Middle frontal gyrus (tissue), 1 donor: ENCODE results near the gene ZNF121.
A peak's percentile ranks its signal among the peaks of the same experiment; 100 is the strongest.
"Not testable (repeated sequence)": the region's sequence is repeated elsewhere in the genome, so short reads cannot be mapped to it uniquely, and the experiment has no call there.

Experiments
- DNase-seq: peaks from one replicate; pipeline ENCODE4 v3.0.0-alpha.2; 2015; ENCODE audit warnings: low spot score; ENCODE audit errors: extremely low spot score

Gene ZNF121

DNA sequence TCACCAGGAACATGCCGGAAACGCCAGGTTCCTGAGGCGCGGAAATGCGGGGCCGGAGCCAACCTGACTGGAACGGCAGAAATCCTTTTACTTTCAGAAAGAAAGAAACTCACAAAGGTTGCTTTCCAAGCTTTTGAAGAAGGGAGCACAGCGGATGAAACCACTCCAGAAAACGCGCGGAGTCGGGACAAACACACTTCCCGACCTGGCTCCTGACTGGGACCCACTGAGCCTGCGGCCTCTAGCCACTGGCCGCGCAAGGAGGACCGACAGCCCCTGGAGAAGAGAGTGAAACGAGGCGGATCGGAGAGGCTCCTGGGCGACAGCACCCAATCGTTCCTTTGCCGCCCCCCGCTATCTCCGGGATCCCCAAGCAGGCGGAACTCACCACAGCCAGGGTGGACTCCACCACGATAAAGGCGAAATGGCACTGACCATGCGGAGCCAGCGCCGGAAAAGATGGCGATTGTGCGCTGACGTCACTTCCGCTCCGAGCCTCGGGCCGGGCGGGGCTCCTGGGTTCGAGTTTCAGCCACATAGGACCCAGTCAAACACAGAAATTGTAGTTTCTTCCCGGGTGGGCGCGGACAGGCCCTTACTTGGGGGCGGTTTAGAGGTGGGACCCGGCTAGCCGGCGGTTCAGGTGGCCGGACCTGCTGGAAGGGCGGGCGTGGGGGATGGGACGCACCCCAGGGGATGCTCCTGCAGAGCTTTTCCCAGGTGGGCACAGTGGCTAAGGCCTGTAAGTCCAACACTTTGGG is at the start of gene ZNF121:
Gene ZNF121, minus strand, starts transcription at position 432 of the 761 bp plus-strand sequence. CDS start 16,407 bp downstream, outside the sequence.
- peak; percentile 85 for DNase-seq

DNA sequence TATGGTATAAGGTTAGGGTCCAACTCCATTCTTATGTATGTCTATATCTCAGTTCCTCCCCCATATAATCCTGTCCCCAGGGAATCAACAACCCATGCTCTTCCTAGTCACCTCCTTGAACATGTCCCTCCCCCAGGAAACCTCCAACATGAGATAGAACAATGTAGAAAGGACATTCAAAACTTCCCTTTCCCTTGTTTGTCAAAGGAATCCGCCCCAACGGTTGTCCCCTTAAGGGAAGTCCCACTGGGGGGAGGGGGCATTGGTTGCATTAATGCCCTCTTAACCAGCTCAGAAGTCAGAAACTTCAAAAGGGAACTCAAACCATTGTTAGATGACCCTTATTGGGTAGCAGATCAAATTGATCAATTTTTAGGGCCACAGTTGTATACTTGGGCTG is 43.6 kb upstream of the ZNF121 start:
- no peak for DNase-seq

DNA sequence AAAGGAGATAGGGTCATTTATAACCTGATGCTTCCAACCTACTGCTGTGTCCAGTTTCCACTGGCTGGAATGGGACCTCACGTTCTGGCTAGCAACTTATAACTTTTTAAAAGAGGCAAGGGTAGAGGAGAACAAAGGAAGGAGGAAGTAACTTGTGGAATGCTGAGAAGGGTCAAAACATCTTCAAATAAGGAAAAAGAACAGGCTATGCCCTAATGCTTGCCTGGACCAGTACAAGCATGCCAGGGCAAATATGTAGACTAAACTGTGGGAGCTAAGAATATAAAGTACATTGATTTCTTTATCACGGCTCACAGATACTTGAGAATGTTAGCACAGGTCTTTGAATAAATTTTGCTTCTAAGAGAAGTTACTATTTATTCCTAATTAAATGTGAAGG is 38.2 kb upstream of the ZNF121 start:
- no peak for DNase-seq

DNA sequence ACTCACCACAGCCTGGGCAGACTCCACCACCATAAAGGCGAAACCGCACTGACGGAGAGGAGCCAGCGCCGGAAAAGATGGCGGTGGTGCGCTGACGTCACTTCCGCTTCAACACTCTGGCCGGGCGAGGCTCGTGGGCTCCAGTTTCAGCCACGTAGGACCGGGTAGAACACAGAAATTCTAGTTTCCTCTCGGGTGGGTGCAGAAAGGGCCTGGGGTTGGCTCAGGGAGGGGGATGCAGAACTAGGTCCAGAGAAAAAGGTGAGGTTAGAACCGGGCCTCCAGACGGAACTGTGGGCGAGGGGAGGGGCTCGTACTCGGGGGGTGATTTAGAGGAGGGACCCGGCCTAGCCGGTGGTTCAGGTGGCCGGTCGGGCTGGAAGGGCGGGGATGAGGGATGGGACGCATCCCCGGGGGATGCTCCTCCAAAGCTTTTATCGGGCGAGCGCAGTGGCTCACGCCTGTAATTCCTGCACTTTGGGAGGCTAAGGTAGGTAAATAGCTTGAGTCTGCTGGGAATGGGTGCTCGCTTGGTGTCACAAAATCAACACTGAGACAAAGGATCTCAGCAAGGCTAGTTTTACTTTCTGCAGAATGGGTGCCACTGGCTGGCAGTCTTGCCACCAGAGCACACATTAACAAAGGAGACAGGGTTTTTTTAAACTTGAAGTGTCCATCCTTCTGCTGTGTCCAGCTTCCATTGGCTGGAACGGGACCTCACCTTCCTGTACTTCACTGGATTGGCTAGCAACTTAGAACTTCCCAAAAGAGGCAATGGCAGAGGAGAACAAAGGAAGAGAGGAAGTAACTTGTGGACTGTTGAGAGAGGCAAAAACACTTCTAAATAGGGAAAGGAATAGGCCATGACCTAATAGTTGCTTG is 37.1 kb upstream of the ZNF121 start, which contains the start of gene ZNF561:
Gene ZNF561, minus strand, starts transcription at position 77 of the 882 bp plus-strand sequence. CDS start 1,776 bp downstream, outside the sequence.
- peak; percentile 85 for DNase-seq

DNA sequence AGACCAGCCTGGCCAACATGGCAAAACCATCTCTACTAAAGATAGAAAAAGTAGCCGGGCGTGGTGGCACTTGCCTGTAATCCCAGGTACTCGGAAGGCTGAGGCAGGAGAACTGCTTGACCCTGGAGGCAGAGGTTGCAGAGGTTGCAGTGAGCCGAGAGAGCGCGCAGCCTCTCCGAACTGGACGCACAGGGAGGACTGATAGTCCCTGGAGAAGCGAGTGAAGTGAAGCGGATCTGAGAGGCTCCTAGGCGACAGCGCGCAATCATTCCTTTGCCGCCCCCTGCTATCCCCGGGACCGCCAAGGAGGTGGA is 36.5 kb upstream of the ZNF121 start:
- no peak for DNase-seq

DNA sequence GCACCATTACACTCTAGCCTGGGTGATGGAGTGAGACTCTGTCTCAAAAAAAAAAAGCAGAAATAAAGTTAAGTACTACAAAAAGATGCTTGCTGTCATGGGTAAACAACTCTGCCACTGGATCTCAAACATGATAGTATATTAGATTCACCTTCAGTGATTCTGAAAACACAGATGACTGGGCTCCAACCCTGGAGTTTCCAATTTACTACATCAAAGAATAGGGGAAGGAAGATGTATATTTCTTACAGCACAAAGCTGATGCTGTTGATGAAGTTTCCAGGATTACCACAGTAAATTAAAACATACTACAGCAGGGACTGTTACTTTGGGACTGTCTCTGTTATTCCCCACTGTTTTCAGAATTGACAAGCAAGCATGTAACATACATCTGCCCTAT is 31.5 kb upstream of the ZNF121 start:
- no peak for DNase-seq

DNA sequence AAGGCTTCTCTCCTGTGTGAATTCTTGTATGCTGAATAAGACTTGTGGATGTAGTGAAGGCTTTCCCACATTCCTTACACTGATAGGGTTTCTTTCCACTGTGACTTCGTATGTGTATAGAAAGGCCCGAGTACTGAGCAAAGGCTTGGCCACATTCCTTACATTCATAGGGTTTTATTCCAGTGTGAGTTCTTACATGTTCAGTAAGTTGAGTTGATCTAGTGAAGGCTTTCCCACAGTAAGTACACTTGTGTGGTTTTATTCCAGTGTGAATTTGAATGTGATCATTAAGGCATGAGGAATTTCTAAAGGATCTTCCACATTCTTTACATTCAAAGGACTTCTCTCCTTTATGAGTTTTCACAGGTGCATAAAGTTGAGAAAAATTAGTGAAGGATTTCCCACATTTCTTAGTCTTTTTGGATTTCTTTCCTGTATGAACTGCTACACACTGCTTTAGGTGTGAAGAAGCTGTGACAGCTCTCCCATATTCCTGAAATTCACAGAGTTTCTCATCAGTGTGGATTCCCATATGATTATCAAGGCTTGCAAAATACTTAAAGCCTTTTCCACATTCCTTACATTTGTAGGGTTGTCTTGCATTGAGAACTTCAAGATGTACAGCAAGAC is 26.3 kb upstream of the ZNF121 start:
- no peak for DNase-seq

DNA sequence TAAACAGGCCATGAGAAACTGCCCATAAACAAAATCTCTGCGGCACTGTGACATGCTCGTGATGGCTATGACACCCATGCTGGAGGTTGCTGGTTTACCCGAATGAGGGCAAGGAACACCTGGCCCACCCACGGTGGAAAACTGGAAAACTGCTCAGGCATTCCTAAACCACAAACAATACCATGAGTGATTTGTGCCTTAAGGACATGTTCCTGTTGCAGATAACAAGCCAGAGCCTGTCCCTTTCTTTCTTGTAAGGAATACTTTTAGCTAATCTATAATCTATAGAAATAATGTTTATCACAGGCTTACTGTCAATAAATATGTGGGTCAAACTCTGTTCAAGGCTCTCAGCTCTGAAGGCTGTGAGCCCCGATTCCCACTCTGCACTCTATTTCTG is 24.6 kb upstream of the ZNF121 start:
- no peak for DNase-seq

- no peak for DNase-seq
These were observed 12.7 kb upstream of the ZNF121 start for GRCh38 chr19:9597027-9597426.

DNA sequence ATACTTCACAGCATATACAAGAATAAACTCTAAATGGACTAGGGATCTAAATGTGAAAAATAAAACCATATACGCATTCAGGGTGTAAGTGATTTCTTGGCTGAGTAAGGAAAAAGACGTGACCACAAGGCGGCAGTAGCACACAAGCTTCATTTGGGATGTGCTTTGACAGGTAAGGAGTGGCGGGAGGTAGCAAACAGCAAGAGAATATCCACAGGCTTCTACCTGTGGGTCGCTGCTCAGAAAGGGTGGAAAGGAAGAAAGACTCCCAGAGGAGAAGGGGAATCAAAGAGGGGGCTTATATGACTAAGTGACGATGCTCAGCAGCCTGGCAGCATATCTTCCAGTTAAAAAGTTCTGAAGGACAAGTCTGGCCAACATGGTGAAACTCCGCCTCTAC is 2.5 kb upstream of the ZNF121 start:
- peak; percentile 7 for DNase-seq

- not testable (repeated sequence) for DNase-seq
These were observed 2.1 kb downstream of the ZNF121 start for GRCh38 chr19:9582081-9582725.

GRCh38 chr19:9580728-9581127 is 3.6 kb downstream of the ZNF121 start:
- DNase-seq = no peak

- no peak for DNase-seq
These were observed 14.0 kb downstream of the ZNF121 start for GRCh38 chr19:9570255-9570654.

DNA sequence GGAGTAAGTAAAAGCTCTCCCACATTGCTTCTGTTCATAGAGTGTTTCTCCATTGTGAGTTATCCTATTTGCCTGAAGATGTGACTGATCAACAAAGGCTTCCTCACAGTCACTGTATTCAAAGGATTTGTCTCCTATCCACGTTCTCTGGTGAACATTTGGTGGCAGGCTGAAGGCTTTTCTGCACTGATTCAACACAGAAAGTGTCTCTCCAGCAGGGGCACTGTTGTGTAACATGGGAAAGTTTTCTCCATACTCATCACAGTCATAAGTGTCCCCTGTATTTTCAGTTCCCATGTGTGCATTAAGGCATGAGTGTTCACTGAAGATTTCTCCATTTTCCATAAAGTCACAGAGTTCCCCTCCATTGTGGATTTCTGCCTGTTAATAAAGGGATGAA is 17.6 kb downstream of the ZNF121 start:
- no peak for DNase-seq

- DNase-seq = no peak
These were observed 18.2 kb downstream of the ZNF121 start for GRCh38 chr19:9565900-9566705.

- no peak for DNase-seq
These were observed 31.6 kb downstream of the ZNF121 start for GRCh38 chr19:9552536-9553274.

GRCh38 chr19:9547870-9548269 is 36.4 kb downstream of the ZNF121 start:
- no peak for DNase-seq

DNA sequence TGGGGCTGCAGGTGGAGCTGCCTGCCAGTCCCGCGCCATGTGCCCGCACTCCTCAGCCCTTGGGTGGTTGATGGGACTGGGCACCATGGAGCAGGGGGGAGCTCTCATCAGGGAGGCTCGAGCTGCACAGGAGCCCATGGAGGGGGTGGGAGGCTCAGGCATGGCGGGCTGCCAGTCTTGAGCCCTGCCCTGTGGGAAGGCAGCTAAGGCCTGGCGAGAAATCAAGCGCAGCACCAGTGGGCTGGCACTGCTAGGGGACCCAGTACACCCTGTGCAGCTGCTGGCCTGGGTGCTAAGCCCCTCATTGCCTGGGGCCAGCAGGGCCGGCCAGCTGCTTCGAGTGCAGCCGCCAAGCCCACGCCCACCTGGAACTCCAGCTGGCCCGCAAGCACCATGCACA is 43.0 kb downstream of the ZNF121 start:
- not testable (repeated sequence) for DNase-seq

- not testable (repeated sequence) for DNase-seq
These were observed 44.4 kb downstream of the ZNF121 start for GRCh38 chr19:9539921-9540320.

DNA sequence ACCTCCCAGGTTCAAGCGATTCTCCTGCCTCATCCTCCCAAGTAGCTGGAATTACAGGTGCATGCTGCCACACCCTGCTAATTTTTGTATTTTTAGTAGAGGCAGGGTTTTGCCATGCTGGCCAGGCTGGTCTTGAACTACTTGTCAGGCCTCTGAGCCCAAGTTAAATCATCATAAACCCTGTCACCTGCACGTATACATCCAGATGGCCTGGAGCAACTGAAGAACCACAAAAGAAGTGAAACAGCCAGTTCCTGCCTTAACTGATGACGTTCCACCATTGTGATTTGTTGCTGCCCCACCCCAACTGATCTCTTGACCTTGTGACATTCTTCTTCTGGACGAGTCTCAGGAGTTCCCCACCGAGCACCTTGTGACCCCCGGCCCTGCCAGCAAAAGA is 45.1 kb downstream of the ZNF121 start:
- DNase-seq = not testable (repeated sequence)
